GM06990 (cell line): ENCODE measurements around the gene TSPAN31.
A peak's percentile ranks its signal among the peaks of the same experiment; 100 is the strongest.

Experiments used
- DNase-seq: peaks from one replicate; pipeline ENCODE4 v3.0.0-alpha.2; 2011; ENCODE audit not compliant: insufficient read length; ENCODE audit errors: extremely low read depth
- H3K27me3 ChIP-seq: replicated peaks from 2 replicates; pipeline ENCODE4 v1.6.0; 2011; ENCODE audit warnings: low read length; ENCODE audit not compliant: control insufficient read depth, insufficient read depth
- H3K36me3 ChIP-seq: 2 replicates; pipeline ENCODE4 v1.5.1; 2011; ENCODE audit warnings: low read length; ENCODE audit not compliant: control insufficient read depth, insufficient read depth
- H3K4me3 ChIP-seq: replicated peaks from 2 replicates; pipeline ENCODE4 v1.5.1; 2011; ENCODE audit warnings: low read depth, mild to moderate bottlenecking, control low read depth, low read length
- TF ChIP-seq, protein P1 (sequence below): IDR thresholded peaks from 2 replicates; pipeline ENCODE4 v1.5.1; 2011; ENCODE audit warnings: low read length, control low read depth, mild to moderate bottlenecking, inconsistent platforms; ENCODE audit not compliant: insufficient read depth, poor library complexity, severe bottlenecking

Gene TSPAN31

DNA sequence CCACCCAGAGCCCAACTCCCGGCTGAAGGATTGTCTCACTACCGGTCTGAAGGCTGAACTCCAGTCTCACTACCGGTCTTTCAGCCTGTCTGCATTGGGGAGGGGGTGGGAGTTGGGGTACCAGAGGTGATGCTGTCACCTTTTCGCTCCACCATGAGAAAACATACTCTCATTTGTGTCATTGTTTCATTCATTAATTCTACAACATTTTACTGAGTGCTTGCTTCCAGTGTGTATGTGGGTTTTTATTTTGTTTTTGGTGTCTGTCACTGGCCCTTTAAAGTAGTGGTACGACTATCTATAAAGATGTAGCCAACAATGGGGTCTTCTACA lies 7.8 kb downstream of the TSPAN31 start:
- TF ChIP-seq, protein P1, sequence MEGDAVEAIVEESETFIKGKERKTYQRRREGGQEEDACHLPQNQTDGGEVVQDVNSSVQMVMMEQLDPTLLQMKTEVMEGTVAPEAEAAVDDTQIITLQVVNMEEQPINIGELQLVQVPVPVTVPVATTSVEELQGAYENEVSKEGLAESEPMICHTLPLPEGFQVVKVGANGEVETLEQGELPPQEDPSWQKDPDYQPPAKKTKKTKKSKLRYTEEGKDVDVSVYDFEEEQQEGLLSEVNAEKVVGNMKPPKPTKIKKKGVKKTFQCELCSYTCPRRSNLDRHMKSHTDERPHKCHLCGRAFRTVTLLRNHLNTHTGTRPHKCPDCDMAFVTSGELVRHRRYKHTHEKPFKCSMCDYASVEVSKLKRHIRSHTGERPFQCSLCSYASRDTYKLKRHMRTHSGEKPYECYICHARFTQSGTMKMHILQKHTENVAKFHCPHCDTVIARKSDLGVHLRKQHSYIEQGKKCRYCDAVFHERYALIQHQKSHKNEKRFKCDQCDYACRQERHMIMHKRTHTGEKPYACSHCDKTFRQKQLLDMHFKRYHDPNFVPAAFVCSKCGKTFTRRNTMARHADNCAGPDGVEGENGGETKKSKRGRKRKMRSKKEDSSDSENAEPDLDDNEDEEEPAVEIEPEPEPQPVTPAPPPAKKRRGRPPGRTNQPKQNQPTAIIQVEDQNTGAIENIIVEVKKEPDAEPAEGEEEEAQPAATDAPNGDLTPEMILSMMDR = no peak
- no peak for DNase-seq
- H3K36me3 ChIP-seq = peaks cover 10% of the 10 kb centered on the region
- peak overlapping the region; percentile 51 for H3K4me3 ChIP-seq
- no peaks in the 10 kb centered on the region for H3K27me3 ChIP-seq

DNA sequence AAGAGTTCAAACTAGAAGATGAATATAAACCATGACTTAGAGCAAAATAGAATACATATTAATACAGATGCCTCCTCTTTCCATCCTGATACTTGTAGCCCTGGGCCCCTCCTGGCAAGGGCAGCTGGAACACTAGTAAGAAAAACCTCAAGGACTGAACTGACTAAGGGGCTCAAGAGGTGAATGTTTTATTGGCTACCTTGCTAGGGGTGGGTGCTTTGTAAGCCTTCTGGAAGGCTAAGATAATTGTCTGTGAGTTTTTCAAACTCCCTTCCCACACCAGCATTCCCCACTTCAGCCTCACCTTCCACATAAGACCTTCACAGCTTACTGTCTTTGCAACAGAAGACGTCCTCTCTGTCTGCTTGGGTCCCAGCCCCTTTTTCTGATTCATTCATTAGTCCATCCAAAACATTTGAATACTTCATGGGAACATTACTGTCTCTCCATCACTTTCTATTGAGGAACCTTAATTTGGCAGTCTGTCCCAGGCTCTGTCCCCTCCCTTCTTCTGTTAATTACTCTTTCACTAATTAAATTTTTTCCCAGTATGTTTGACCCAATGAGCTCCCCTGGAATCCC lies 9.0 kb downstream of the TSPAN31 start:
- H3K36me3 ChIP-seq = peaks cover 12% of the 10 kb centered on the region
- TF ChIP-seq, protein P1 = no peak
- no peak for DNase-seq
- no peak overlapping the region for H3K4me3 ChIP-seq
- no peaks in the 10 kb centered on the region for H3K27me3 ChIP-seq

DNA sequence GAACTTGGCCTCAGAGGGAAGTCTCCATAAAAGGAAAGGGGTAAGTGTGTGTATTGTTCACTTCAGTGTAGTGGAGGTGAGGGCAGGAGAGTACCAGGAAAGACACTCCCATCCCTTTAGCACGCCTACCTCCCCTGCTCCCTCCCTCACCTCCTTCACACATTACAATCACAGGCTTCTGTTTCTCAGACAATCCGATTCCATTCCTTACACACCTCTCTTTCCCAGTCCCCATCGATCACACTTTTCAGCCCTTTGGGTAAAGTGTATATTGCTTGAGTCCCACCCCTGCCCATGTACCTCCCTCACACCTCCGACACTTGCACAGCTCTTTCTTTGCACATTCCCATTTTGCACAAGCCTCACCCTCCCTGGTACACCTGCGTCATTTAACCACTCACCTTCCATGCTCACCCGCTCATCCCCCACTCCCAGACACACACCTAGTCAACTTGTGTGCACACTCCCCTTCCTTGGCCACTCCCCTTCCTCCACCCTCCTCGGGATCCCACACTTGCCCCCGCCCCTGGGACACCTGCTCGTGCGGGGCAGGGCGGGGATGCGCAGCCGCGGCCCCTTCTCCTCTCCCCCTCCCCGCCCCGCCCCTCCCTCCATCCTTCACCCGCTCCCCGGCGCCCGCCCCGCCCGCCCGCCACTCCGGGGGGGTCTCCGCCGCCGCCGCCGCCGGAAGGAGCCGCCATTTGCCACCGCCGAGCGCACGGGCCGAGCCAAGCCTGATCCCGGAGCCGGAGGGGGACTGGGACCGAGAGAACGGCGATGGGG lies 9.8 kb downstream of the TSPAN31 start, which contains the start of gene MARCHF9:
MARCHF9 (plus strand) TSS at position 693 of the 783 bp plus-strand sequence. CDS start 426 bp downstream, outside the sequence.
- no peaks in the 10 kb centered on the region for H3K27me3 ChIP-seq
- TF ChIP-seq, protein P1 = no peak
- DNase-seq = peak; percentile 86
- H3K4me3 ChIP-seq = peak within 1 kb of the TSS; percentile 74
- peaks cover 12% of the 10 kb centered on the region for H3K36me3 ChIP-seq

DNA sequence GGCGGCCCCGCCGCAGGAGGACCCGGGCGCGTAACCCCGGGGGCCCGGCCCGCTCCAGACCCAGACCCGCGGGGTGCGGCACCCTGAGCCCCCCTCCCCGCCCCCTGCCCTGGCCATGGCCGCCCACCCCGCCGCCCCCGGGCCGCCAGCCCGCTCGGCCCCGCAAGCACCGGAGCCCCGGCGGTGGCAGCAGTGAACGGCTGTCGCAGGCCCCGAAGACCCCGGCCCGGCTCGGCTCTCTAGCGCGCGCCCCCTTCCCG lies 10.3 kb downstream of the TSPAN31 start:
- TF ChIP-seq, protein P1 = no peak
- peak overlapping the region; percentile 74 for H3K4me3 ChIP-seq

DNA sequence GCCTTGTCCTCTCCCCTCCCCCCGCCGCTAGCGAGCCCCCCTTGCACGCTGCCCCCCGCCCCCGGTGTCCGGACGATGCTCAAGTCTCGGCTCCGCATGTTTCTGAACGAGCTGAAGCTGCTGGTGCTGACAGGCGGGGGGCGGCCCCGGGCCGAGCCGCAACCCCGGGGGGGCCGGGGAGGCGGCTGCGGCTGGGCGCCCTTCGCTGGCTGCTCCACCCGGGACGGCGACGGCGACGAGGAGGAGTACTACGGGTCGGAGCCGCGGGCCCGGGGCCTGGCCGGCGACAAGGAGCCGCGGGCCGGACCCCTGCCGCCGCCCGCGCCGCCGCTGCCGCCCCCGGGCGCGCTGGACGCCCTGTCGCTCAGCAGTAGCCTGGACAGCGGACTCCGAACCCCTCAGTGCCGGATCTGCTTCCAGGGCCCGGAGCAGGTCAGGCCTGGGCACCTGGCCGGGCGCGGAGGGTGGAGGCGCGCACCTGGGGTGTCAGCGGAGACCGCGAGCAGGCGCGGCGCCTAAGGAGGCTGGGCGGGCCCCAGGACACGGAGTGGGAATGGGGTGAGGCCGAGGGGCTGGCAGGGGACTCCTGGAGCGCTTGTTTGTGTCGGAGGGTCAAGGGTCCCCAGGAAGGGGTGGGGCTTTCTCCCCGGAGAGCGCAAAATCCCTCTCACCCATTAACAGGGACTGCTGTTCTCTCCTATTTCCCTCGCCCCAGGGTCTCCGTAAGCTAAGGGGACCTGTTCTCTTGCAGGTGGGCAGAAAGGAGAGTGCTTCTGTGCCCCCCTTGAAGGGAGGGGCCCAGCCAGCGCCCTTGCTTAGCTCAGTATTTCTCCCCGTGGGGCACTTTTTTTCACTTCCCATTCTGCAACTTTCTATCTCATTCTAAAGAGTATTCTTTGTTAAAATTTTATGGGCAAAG lies 10.9 kb downstream of the TSPAN31 start:
- peak; percentile 37 for DNase-seq
- TF ChIP-seq, protein P1 = no peak
- H3K36me3 ChIP-seq = peaks cover 9% of the 10 kb centered on the region
- H3K27me3 ChIP-seq = no peaks in the 10 kb centered on the region
- H3K4me3 ChIP-seq = peak overlapping the region; percentile 74

More for the DNA sequence above, 10.3 kb downstream of the TSPAN31 start:
- DNase-seq = no peak
- Histone ChIP-seq H3K36me3 (peaks cover 12% of the 10 kb centered on the region), H3K27me3 (no peaks in the 10 kb centered on the region)
